WERI-Rb-1 (cell line): ENCODE measurements around the gene CA6.
"Not testable (repeated sequence)": the region's sequence is repeated elsewhere in the genome, so short reads cannot be mapped to it uniquely, and the experiment has no call there.

Experiments used
- DNase-seq: peaks from one replicate; pipeline ENCODE4 v3.0.0-alpha.2; 2020
- H3K27ac ChIP-seq: fragments of 250-450 bp; sonication (Bioruptor Pico); 2 replicates; pipeline ENCODE4 v1.5.1; 2020; ENCODE audit warnings: mild to moderate bottlenecking, moderate library complexity
- H3K27me3 ChIP-seq: fragments of 250-450 bp; sonication (Bioruptor Pico); 2 replicates; pipeline ENCODE4 v1.5.1; 2021; ENCODE audit warnings: mild to moderate bottlenecking, low read depth, moderate library complexity; ENCODE audit not compliant: insufficient read depth, severe bottlenecking
- H3K36me3 ChIP-seq: fragments of 250-450 bp; sonication (Bioruptor Pico); 2 replicates; pipeline ENCODE4 v1.5.1; 2020; ENCODE audit warnings: mild to moderate bottlenecking, moderate library complexity
- H3K4me3 ChIP-seq: 2 replicates; pipeline ENCODE4 v1.5.1; 2011; ENCODE audit warnings: low read depth, mild to moderate bottlenecking, control low read depth, low read length
- H3K9me3 ChIP-seq: fragments of 250-450 bp; sonication (Bioruptor Pico); 2 replicates; pipeline ENCODE4 v1.5.1; 2021; ENCODE audit warnings: mild to moderate bottlenecking, moderate library complexity; ENCODE audit not compliant: severe bottlenecking
- CTCF ChIP-seq: IDR thresholded peaks from 2 replicates; pipeline ENCODE4 v1.5.1; 2011; ENCODE audit warnings: low read depth, mild to moderate bottlenecking, control low read depth, inconsistent platforms, low read length

The CA6 gene

GRCh38 chr1:9018333-9018732, 72.7 kb downstream of the CA6 start:
- no peak overlapping the region for H3K27ac ChIP-seq
- H3K27me3 ChIP-seq: no peaks in the 10 kb centered on the region
- no peaks in the 10 kb centered on the region for H3K9me3 ChIP-seq
- H3K4me3 ChIP-seq: no peak overlapping the region
- H3K36me3 ChIP-seq: no peaks in the 10 kb centered on the region
- DNase-seq: no peak
- no peak for TF ChIP-seq CTCF

GRCh38 chr1:9019896-9020295, 74.2 kb downstream of the CA6 start:
- Histone ChIP-seq H3K27me3 (no peaks in the 10 kb centered on the region), H3K27ac (no peak overlapping the region)

GRCh38 chr1:9020305-9020704, 74.6 kb downstream of the CA6 start:
- H3K27me3 ChIP-seq: no peaks in the 10 kb centered on the region
- no peak overlapping the region for H3K4me3 ChIP-seq
- H3K9me3 ChIP-seq: no peaks in the 10 kb centered on the region
- no peak for DNase-seq
- no peak for TF ChIP-seq CTCF
- no peak overlapping the region for H3K27ac ChIP-seq
- no peaks in the 10 kb centered on the region for H3K36me3 ChIP-seq

More at GRCh38 chr1:9019896-9020295, 74.2 kb downstream of the CA6 start:
- no peak for TF ChIP-seq CTCF
- DNase-seq: no peak
- H3K9me3 ChIP-seq: no peaks in the 10 kb centered on the region
- H3K36me3 ChIP-seq: no peaks in the 10 kb centered on the region
- no peak overlapping the region for H3K4me3 ChIP-seq

- H3K27me3 ChIP-seq, H3K9me3 ChIP-seq, DNase-seq, H3K27ac ChIP-seq, H3K4me3 ChIP-seq, H3K36me3 ChIP-seq: not testable (repeated sequence)
Observed at GRCh38 chr1:9022026-9022738, 76.5 kb downstream of the CA6 start.

GRCh38 chr1:9022773-9023172, 77.1 kb downstream of the CA6 start:
- Histone ChIP-seq H3K4me3 (no peak overlapping the region), H3K36me3 (no peaks in the 10 kb centered on the region), H3K9me3 (no peaks in the 10 kb centered on the region), H3K27me3 (no peaks in the 10 kb centered on the region), H3K27ac (no peak overlapping the region)
- DNase-seq: no peak
- TF ChIP-seq CTCF: no peak
